IPS-NIHi7 (cell line): ENCODE results near the gene FNTB.
A peak's percentile ranks its signal among the peaks of the same experiment; 100 is the strongest.

ENCODE experiments used
- DNase-seq: peaks from one replicate; pipeline ENCODE4 v3.0.0; 2012; ENCODE audit warnings: mixed read lengths; ENCODE audit errors: extremely low spot score

The FNTB gene

DNA sequence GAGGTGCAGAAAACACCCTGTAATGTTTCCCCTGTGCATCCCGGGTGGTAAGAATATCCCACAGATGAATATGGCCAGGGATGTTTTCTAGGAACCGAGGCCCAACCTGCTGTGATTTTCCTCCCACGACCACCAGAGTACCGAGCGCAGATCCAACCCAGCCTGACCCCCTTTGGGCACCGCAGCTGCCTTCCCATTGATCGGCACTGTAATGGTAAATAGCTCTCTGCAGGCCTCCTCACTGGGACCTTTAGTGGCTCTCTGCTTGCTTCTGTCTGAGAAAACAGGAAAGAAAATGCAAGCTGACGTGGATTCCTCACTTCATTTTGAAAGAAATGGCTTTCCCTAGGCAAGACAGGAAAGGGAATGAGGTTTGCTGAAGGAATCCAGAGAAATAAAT, 12.1 kb upstream of the FNTB start:
- DNase-seq = peak; percentile 42

DNA sequence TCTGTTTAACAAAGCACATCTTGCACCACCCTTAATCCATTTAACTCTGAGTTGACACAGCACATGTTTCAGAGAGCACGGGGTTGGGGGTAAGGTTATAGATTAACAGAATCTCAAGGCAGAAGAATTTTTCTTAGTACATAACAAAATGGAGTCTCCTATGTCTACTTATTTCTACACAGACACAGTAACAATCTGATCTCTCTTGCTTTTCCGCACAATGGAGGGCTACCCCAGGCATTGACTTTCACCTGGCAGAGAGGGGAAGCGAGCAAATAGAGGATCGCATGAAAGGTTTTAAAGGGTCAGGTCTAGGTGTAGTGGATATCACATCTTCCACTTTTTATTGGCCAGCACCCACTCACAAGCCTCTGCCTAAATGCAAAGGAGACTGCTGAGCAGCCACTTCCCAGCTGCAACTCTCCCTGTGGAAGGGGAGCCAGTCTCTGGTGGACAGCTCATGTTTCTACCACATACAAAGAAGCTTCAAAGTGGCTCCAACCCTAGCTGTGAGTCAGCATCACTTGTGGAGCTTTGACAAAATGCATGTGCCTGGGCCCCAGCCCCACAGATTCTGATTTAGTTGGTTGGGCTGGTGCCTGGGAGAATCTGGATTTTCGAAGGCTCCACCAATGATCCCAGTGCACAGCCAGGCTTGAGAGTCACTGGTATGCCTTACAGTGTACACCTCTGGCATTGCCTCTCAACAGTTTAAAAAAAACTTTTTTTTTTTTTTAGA, 7.2 kb upstream of the FNTB start:
- no peak for DNase-seq

DNA sequence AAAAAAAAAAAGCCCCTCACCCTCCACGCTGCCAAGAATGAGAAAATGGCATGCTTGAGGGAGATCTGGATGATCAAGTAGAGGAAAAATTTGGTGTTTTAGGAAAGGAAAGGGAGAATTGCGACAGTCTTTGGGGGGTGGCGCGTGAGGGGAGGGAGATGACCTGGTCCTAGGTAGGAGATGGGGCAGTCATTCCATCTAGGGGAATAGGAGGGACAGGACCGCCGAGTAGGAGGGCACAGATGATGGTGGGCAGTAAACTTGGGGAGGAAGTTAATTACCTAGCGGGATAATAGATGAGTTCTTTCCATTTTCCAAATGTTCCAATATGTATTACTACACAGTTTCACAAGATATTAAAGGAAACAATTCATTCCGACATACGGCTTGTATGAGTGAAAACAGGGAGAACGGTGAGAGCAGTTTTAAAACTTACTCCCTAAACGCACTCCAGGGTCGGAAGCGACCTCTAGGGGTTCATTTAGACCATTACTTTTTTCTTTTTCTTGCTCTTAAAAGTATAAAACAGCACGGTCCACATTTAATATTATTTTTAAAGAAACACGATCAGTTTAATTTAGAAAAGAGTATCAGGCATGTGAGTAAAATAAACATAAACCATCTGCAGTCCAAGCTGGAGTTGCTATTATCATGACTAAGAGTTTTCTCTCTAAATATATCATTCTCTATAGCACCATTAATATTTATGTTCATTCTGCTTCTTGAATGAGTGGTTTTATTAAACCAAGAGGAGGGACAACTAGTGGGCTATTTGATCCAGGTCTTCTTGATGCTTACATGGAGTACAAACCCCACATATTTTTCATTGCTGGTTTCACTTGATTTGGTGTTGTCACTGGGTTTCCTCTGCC, 3.0 kb upstream of the FNTB start:
- peak; percentile 58 for DNase-seq

DNA sequence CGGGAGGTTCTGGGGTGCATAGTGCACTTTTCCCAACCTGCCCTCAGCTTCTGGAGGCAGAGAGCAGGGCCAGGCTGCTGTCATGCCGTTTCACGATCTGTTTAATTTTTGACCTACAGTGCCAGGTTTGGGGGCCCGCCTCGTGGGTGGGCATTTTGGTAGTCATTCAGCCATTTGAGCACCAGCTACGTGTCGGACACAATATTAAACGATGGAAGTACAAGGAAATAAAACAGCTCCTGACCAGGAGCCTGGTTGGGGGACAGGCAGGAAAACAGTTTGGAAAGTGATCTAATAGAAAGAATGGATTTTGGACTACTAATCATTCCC, 708 bp downstream of the FNTB start:
- no peak for DNase-seq

DNA sequence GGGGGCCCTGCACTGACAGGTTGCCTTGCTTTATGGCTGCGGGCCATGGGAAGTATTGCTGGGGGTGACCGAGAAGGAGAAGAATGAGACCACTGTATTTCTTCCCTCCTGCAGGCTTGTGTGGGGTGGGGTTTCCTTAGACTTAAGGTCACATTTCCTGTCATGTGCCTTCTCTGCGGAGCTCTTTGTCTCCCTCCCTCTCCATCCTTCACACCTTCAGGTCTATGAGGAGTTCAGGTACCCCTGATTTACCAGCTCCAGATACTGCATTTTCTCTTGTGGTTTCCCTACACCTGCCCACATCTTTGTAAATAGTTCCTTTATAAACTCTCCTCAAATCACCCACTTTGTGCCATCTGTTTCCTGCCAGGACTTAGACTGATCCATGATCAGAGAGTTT, 3.6 kb downstream of the FNTB start:
- DNase-seq = no peak

DNA sequence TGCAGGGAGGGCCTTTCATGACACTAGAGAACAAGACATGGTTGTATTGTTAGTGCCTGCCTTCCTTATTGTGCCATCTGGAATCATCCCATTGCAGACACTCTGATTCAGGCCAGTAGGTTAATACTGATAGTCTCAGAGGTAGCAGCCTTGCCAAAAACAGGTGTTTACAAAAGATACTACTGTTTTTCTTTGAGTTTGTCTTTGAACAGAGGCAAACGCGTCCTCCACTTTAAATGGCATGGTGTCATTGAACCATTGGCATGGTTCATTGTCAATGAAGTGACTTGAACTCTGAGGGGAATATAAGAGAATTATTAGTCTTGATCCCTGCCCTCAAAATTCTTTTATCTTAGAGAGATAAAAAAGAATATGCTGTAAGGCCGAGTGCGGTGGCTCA, 4.2 kb downstream of the FNTB start:
- no peak for DNase-seq

DNA sequence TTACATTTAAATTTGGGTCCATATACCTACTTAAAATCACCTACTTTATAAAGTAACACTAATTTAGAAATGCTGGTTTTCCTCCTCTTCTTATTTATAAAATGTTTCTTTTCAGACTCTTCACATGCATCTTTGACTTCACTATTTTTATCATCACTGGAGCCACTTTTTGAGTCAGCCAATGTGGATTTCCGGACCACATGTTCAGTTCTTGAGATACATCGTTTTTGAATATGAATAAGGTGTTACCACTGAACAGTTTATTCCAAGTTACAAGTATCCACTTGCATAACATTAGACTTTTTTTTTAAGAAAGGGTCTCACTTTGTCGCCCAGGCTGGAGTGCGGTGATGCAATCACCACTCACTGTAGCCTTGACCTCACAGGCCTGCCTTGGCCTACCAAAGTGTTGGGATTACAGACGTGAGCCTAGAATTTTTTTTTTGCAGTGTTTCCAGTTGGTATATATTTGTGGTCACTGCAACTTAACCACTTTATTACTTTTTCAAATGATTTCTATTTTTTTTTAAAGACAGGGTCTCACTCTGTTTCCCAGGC, 5.7 kb downstream of the FNTB start:
- DNase-seq = no peak

DNA sequence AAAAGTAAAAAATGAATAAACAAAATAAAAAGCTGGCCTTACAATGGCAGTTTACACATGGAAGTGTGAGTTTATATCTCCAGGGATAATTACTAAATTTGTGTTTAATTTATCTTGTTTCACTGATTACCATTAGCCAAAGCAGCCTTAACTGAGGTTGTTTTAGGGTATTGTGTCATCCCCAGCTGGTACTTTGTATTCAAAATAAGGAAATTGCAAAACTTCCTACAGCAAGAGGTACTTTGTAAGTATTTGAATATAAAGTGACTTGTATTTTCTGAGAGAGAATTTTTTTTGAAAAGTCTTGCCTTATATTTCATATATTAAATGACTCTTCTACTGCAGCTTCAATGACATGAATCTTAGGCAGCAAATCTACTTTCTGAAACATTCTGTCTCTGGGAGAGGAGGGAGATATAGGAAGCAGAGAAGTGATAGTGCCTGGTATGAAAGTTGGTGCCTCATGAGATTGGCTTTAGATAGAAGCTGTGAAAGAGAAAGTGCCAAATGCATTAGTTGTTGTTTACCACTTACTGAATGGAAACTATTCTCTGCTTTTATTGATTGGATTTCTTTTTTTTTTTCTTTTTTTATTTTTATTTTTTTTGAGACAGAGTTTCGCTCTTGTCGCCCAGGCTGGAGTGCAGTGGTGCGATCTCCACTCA, 6.7 kb downstream of the FNTB start:
- DNase-seq = no peak

DNA sequence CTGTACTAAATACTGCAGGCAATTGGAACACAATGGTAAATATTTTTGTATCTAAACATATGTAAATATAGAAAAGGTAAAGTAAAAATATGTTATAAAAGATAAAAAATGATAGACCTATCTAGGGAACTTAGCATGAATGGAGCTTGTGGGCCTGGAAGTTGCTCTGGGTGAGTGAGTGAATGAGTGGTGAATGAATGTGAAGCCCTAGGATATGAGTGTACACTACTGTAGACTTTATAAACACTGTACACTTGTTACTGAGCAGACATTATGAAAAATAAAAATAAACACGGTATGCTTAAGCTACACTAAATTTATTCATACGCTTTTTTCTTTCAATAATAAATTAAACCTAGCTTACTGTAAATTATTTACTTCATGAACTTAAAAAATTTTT, 7.8 kb downstream of the FNTB start:
- no peak for DNase-seq

DNA sequence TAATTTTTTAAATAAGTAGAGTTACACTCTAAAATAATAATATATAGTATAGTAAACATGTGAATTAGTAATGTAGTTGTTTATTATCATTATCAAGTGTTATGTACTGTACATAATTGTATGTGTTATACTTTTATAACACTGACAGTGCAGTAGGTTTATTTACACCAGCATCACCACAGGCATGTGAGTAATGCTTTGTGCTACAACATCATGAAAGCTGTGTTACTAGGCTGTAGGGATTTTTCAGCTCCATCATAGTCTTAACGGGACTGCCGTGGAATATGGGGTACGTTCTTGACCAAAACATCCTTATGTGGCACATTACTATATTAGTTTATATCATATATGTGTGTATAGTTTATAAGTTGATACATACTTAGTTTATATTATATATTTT, 8.6 kb downstream of the FNTB start:
- no peak for DNase-seq

DNA sequence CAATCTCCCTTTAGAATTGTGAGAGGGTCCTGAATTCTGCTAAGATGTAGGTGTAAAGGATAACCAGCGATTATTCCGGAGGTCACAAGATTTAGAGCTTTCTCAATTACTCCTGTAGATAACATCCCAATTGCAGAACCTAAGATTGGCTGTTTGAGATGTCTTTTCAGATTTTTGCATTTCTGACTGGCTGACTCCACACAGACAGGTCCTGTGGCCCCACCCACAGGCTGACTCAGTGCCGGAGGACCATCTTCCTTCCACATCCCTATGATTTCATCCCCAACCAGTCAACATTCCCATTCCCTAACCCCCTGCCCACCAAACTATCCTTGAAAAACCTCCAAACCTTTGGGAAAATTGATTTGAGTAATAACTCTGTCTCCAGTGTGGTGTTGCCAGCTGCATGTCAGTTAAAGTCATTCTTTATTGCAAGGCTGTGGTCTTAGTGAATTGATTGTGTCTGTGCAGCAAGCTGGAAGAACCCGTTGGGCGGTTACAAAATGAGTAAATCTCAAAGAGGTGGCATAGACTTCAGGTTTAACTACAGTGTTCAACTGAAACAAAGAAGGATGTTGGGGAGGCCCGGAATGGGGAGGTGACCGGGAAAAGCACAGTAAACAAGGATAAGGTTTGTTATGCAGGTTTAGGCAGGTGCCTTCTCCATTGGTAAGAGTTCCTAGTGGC, 10.6 kb downstream of the FNTB start:
- DNase-seq = no peak

DNA sequence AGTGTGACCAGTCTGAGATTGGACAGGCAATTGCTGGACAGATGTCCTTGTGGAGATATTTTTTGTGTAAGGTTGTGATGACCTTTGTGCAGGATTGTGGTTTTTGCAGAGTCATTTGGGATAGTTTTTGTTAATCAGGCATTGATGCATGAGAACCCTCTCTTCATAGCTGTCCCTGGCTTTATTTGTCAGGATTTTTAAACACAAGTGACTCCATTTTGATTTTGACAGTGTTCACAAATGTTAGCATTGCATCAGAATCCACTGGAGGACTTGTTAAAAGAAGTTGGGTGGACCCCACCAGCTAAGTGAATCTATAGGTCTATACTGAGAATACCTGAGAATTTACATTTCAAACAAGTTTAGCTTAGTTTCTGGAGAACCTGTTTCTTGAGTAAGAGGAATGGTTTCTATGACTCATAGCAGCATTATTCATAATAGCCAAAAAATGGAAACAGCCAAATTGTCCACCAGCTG, 11.8 kb downstream of the FNTB start:
- DNase-seq = no peak

DNA sequence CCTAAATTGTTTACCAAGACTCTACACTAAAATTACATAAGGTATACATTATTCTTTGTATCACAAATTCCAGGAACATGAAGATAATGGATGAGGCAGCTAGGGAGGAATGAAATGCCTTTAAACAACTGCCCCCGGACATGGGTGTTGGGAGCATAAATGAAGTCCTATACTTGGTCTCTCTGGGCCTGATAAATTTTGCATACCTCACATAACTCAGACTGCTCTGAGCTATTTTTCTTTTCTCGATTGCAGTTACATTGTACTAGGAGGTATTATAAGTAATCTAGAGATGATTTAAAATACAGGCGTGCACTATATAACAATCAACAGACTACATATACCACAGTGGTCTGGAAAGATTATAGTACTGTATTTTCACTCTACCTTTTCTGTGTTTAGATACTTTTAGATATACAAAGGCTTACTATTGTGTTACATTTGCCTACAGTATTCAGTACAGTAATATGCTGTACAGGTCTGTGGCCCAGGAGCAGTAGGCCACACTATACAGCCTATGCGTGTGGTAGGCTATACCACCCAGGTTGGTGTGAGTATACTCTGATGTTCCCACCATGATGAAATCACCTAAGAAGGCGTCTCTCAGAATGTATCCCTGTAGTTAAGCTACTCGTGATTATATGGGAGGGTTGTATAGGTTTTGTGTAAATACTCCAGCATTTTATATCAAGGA, 14.3 kb downstream of the FNTB start:
- no peak for DNase-seq

DNA sequence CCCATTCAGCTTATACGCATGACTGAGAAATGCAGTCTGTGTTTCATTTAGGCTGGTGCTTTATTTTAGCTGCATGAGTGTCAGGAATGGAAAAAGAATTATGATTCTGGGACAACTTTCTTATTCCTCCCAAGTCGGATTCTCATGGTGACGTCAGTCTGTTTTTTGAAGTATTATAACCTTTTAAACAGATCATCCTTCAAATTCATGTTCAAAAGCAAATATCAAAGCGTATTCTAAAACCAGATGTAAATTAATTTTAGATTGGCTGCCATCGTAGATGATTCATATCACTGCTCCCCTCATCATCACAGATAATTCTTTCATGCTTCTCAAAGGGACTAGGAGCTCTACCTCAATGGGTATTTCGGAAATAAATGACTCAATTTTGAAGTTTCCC, 15.0 kb downstream of the FNTB start:
- no peak for DNase-seq

DNA sequence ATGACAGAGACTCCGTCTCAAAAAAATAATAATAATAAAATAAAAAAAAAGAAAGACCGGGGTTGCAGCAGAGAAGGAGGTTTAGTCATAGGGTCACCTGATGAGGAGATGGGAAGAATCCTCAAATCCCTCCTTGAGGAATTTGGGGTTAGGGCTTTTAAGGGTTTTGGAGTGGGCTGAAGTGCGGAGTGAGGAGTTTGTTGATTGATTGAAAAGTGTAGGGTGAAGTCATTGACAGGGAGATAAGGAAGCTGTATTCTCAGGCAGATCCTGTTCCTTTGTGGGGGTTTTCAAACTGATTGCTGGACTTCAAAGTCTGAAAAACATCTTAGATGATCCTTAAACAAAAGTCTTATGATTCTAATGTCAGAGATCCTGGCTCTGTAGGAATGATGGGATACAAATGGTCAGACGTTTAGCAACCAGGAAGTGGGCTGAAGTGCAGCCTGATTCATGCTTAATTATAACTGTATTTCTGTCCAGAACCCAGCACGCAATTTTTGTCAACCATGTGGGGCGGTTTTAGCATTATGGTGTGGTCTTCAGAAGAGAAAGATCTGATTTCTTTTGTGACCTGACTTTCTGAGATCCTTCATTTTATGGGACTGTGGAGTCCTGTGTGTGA, 16.0 kb downstream of the FNTB start:
- DNase-seq = no peak

DNA sequence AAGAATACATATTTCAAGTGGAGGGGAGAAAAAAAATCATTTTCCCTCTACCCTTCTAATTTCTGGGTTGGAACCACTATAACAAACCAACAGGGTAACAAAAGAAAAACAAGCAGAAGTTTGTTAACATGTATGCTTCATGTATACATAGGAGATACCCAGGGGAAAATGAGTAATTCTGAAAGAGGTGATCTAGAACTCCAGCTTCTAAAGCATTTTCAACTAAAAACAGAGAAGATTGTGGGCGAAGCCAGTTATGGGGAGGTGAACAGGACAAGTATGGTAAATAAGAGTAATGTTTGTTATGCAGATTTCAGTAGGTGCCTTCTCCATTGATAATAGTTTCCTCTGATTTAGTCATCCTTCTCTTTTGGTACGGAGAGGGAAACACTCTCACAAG, 16.7 kb downstream of the FNTB start:
- no peak for DNase-seq

DNA sequence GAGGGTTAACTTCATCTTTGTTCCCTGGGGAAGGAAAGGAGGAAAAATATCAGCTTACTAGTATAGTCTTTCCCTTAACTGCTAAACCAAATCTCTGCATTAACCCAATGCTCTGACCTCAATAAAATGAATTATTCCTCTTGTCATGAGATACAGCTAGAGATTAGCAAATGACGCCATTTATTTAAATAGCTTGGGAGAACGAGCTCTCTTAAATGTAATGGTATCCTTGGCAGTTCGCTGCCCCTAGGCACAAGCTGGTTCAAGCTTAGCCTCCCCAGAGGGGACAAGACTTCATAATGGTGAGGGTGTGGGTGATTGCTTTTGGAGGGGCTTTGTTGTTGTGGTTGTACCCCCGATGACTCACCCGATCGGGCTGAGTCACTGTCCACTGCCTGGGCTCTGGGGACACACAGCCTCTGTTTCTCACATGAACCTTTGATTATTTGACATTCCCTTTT, 19.6 kb downstream of the FNTB start:
- no peak for DNase-seq

DNA sequence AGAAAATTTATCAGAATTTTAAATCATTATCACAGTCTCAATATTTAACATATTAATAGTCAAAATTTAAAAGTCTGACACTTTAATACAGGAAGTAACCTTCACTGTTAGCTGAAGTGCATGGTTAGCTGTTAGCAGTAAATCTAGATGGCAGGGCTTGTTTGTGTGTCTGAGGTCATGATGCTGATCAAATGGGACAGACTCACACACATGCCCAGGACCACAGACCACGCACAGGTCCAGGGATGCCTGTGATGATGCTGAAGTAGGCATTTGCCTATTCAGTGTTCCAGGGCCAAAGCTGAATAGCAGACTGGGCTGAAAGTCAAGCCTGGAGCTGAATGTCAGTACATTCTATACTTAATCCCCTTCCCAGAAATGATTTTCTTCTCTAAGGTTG, 20.5 kb downstream of the FNTB start:
- no peak for DNase-seq

DNA sequence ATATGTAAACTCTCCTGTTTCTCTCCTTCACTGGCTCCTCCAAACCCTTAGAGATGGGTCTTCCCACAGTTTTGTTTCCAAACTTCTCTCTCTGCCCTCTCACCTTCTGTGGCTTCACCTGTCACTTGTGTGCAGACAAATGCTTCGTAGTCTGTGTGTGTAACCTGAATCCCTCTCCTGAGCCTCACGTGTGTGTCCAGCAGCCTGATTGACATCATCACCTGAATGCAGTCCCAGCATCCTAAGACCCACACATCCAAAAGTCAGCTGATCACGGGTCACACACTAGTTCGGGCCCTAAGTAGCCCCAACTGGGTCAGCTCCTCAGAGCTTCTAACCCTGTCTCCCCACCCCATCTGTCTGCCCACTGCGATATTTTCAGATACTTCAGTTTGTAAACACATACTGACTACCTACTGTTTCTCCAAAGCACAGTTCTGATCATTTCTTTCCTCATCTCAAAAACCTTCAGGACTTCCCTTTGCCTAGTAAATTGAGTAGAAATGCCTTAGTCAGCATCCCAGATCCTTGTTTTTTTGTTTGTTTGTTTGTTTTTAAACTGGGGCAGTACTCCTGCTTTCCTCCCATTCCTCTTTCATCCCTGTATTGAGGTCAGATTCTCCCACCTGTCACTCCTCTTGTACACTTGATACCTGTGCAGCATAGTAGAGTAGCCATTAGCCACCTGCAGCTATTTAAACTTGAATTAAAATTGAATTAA, 23.7 kb downstream of the FNTB start:
- no peak for DNase-seq

DNA sequence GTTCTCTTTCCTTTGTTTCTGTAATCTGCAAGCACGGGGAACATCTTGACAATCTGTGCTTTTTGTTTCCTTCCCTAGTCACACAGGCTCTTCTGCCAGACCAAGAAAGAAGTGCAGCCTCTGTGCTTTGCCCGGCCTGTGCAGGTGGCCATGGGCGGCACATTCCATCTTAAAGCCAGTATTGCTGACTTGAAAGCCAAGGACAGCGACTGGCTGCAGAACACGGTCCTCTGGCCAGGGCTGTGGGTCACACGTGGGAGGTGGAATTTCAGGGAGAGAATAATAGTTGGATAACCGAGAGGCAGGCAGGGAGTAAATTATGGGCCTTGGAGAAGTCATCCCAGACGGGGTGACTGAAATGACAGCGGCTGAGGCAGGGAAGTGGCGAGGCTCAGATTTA, 24.8 kb downstream of the FNTB start:
- DNase-seq = no peak
